PC-9 (cell line): ENCODE results near the gene CD109.

ENCODE experiments used
- CTCF ChIP-seq: fragments of 200-600 bp; sonication (generic); conservative IDR thresholded peaks from 2 replicates; pipeline ENCODE4 v1.6.1; 2017; ENCODE audit warnings: mixed run types, antibody characterized with exemption, mild to moderate bottlenecking, moderate library complexity
- EZH2 ChIP-seq: fragments of 200-600 bp; sonication (generic); IDR thresholded peaks from 2 replicates; pipeline ENCODE4 v1.8.0; 2017; ENCODE audit warnings: antibody characterized with exemption, low read depth

- TF ChIP-seq CTCF: no peak
- no peak for TF ChIP-seq EZH2
These were observed 70.0 kb downstream of the CD109 start for GRCh38 chr6:73766040-73766439.
